ENCODE measurements around the gene KCNH3. TPM values are rescaled to one million over a fixed set of nuclear protein-coding genes. Genes with fewer than 3 reads are reported as not detected.

Gene KCNH3
- total RNA-seq, 6 experiments from 2014 or later: 0.09 to 0.25 (median 0.16) TPM; not detected in 3

GRCh38 chr12:49553512-49554088 is 14.8 kb downstream of the KCNH3 start:
- Histone ChIP-seq H3K27ac (no peak overlapping the region), H3K4me1 (peaks cover 0 to 19% (median 0%) of the 10 kb centered on the region in 4 donors), H3K36me3 (peaks cover 0 to 13% (median 4%) of the 10 kb centered on the region in 4 donors), H3K9me3 (no peaks in the 10 kb centered on the region), H3K4me3 (no peak overlapping the region), H3K27me3 (no peaks in the 10 kb centered on the region)
- ATAC-seq: peak in 1 of 4 donors; percentile 48
- intact Hi-C loops (cut with DNase I): no loop called here
- no peak for DNase-seq
- WGBS (ENCODE audit: insufficient coverage, low coverage, low lambda C conversion rate, missing lambda C conversion rate): 52% methylated on average over 2 of the region's 2 CpGs
- peak; percentile 35 to 54 (median 42) for TF ChIP-seq CTCF (IDR thresholded peaks at IDR 0.05)
- no peak for TF ChIP-seq POLR2A (IDR thresholded peaks at IDR 0.05)

GRCh38 chr12:49554266-49554665 is 15.4 kb downstream of the KCNH3 start:
- Histone ChIP-seq H3K4me3 (no peak overlapping the region), H3K9me3 (no peaks in the 10 kb centered on the region), H3K27ac (no peak overlapping the region), H3K27me3 (no peaks in the 10 kb centered on the region), H3K4me1 (peaks cover 0 to 19% (median 0%) of the 10 kb centered on the region in 4 donors), H3K36me3 (peaks cover 0 to 19% (median 8%) of the 10 kb centered on the region in 4 donors)
- WGBS (ENCODE audit: insufficient coverage, low coverage, low lambda C conversion rate, missing lambda C conversion rate): 40% methylated on average over 1 of the region's 15 CpGs
- intact Hi-C loops (cut with DNase I): no loop called here
- DNase-seq: no peak
- ATAC-seq: no peak
- TF ChIP-seq POLR2A (IDR thresholded peaks at IDR 0.05) (no peak), CTCF (IDR thresholded peaks at IDR 0.05) (no peak)

GRCh38 chr12:49555631-49556390 is 17.0 kb downstream of the KCNH3 start:
- 92% methylated on average over 5 of the region's 18 CpGs for WGBS (ENCODE audit: insufficient coverage, low coverage, low lambda C conversion rate, missing lambda C conversion rate)
- H3K27ac ChIP-seq: no peak overlapping the region
- no peaks in the 10 kb centered on the region for H3K27me3 ChIP-seq
- DNase-seq (no peak), ATAC-seq (no peak)
- no peak overlapping the region for H3K4me3 ChIP-seq
- H3K4me1 ChIP-seq: peaks cover 0 to 16% (median 0%) of the 10 kb centered on the region in 4 donors
- H3K9me3 ChIP-seq: no peaks in the 10 kb centered on the region
- peaks cover 0 to 34% (median 15%) of the 10 kb centered on the region in 4 donors for H3K36me3 ChIP-seq
- intact Hi-C loops (cut with DNase I): no loop called here
- no peak for TF ChIP-seq CTCF (IDR thresholded peaks at IDR 0.05)
- no peak for TF ChIP-seq POLR2A (IDR thresholded peaks at IDR 0.05)

GRCh38 chr12:49556391-49557186 is 17.8 kb downstream of the KCNH3 start:
- H3K27ac ChIP-seq: no peak overlapping the region
- DNase-seq: no peak
- ATAC-seq: no peak
- H3K27me3 ChIP-seq: no peaks in the 10 kb centered on the region
- WGBS (ENCODE audit: insufficient coverage, low coverage, low lambda C conversion rate, missing lambda C conversion rate): 49% methylated on average over 7 of the region's 12 CpGs
- peaks cover 0 to 8% (median 0%) of the 10 kb centered on the region in 4 donors for H3K4me1 ChIP-seq
- TF ChIP-seq CTCF (IDR thresholded peaks at IDR 0.05) (no peak), POLR2A (IDR thresholded peaks at IDR 0.05) (no peak)
- intact Hi-C loops (cut with DNase I): no loop called here
- H3K9me3 ChIP-seq: no peaks in the 10 kb centered on the region
- peaks cover 0 to 38% (median 17%) of the 10 kb centered on the region in 4 donors for H3K36me3 ChIP-seq
- no peak overlapping the region for H3K4me3 ChIP-seq

All from right lobe of liver (tissue), 6 donors.